GM12865 (cell line): ENCODE measurements around the gene TBC1D4.

Source experiments
- DNase-seq: peaks from one replicate; pipeline ENCODE4 v3.0.0; 2010; ENCODE audit warnings: low read depth
- H3K4me3 ChIP-seq: 2 replicates; pipeline ENCODE4 v1.5.1; 2011; ENCODE audit warnings: mild to moderate bottlenecking, low read depth, low read length, control low read depth
- TF ChIP-seq, protein P1 (sequence below): IDR thresholded peaks from 2 replicates; pipeline ENCODE4 v1.5.1; 2011; ENCODE audit warnings: low read length, control low read depth, low read depth, inconsistent platforms; ENCODE audit not compliant: insufficient read depth; ENCODE audit errors: missing control alignments

Gene TBC1D4

GRCh38 chr13:75505327-75505726 lies 23.4 kb upstream of the TBC1D4 start:
- no peak overlapping the region for H3K4me3 ChIP-seq
- TF ChIP-seq, protein P1, sequence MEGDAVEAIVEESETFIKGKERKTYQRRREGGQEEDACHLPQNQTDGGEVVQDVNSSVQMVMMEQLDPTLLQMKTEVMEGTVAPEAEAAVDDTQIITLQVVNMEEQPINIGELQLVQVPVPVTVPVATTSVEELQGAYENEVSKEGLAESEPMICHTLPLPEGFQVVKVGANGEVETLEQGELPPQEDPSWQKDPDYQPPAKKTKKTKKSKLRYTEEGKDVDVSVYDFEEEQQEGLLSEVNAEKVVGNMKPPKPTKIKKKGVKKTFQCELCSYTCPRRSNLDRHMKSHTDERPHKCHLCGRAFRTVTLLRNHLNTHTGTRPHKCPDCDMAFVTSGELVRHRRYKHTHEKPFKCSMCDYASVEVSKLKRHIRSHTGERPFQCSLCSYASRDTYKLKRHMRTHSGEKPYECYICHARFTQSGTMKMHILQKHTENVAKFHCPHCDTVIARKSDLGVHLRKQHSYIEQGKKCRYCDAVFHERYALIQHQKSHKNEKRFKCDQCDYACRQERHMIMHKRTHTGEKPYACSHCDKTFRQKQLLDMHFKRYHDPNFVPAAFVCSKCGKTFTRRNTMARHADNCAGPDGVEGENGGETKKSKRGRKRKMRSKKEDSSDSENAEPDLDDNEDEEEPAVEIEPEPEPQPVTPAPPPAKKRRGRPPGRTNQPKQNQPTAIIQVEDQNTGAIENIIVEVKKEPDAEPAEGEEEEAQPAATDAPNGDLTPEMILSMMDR: no peak
- DNase-seq: no peak

GRCh38 chr13:75495938-75496337 lies 14.0 kb upstream of the TBC1D4 start:
- no peak overlapping the region for H3K4me3 ChIP-seq
- no peak for DNase-seq
- TF ChIP-seq, protein P1: no peak

DNA sequence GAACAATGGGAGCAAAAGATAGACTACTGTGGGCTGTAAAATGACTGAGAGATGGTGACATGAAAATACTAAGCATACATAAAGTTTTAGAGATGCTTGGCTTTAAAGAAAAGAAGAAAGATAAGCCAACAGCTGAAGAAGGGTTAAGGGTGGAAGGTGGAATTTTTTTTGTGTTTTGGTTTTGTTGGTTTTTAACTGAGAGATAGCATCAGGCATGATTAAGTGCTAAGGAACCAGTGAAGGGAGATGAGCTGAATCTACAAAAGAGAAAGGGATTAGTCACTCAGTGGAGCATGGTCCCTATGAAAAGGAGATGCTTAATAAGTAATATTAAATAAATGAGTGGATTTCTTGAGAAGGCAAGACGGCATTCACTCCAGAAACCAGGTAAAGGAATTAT lies 12.5 kb upstream of the TBC1D4 start:
- TF ChIP-seq, protein P1: no peak
- no peak for DNase-seq

GRCh38 chr13:75493156-75493555 lies 11.2 kb upstream of the TBC1D4 start:
- DNase-seq: no peak
- TF ChIP-seq, protein P1: no peak
- H3K4me3 ChIP-seq: no peak overlapping the region

More for the DNA sequence above, 12.5 kb upstream of the TBC1D4 start:
- H3K4me3 ChIP-seq: no peak overlapping the region

- no peak overlapping the region for H3K4me3 ChIP-seq
- no peak for DNase-seq
- TF ChIP-seq, protein P1: no peak
Measured at GRCh38 chr13:75492389-75492788, 10.4 kb upstream of the TBC1D4 start.

GRCh38 chr13:75491376-75491775 lies 9.4 kb upstream of the TBC1D4 start:
- no peak overlapping the region for H3K4me3 ChIP-seq
- TF ChIP-seq, protein P1: no peak
- no peak for DNase-seq

DNA sequence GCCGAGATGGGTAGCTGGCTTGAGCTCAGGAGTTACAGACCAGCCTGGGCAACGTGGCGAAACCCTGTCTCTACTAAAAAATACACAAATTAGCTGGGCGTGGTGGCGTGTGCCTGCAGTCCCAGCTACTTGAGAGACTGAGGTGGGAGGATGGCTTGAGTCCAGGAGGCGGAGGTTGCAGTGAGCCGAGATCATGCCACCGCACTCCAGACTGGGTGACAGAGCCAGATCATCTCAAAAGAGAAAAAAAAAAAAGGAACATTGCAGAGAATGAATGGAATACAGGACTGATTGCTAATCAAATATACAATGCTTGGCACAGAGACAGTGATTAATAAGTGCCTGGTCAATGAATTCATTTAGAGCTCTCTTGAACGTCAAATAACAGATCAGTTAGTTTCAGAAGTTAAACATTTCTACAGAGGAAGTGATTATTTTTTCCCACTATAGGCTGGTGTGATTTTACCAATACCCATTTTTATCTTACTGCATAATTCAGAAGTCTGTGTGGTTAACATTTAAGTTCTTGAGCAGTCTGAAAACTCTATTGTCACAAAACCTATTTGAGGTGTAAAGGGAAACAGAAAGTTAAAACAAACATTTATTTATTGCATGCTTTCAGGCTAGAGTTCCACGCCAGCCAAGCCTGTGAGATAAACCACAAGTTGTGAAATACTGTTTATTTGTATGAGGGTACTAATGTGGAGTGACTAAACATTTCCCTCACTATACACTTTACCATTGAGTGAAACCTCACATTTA lies 7.7 kb upstream of the TBC1D4 start:
- DNase-seq: peak; percentile 78
- TF ChIP-seq, protein P1: no peak
- peak overlapping the region; percentile 44 for H3K4me3 ChIP-seq
